SH-SY5Y (cell line): Measurements from ENCODE around the gene TENT5C.

Source experiments
- GATA2 ChIP-seq: IDR thresholded peaks from 2 replicates; pipeline ENCODE4 v1.6.1; 2011; ENCODE audit warnings: mild to moderate bottlenecking, low read depth, low read length
- GATA3 ChIP-seq: IDR thresholded peaks from 2 replicates; pipeline ENCODE4 v1.6.1; 2011; ENCODE audit warnings: low read depth, mild to moderate bottlenecking, low read length, moderate library complexity

- no peak for TF ChIP-seq GATA2
- no peak for TF ChIP-seq GATA3
These were observed 28.5 kb upstream of the TENT5C start for GRCh38 chr1:117577191-117577885.
